Measurements from ENCODE around the gene CASP5. TPM values are rescaled to one million over a fixed set of nuclear protein-coding genes. Genes with fewer than 3 reads are reported as not detected.

CASP5 gene
- polyA plus RNA-seq, 1 donor from 2014 or later = not detected

GRCh38 chr11:105033781-105034180 lies 10.8 kb upstream of the CASP5 start:
- no peak overlapping the region for H3K9ac ChIP-seq (ENCODE audit: low read length)
- no peak overlapping the region for H2AFZ ChIP-seq (ENCODE audit: low read depth, low read length)
- no peaks in the 10 kb centered on the region for H4K20me1 ChIP-seq (ENCODE audit: insufficient read depth)
- H3K4me2 ChIP-seq (ENCODE audit: low read length) = no peak overlapping the region
- TF ChIP-seq POLR2AphosphoS5 (IDR thresholded peaks at IDR 0.05) (no peak), TAF1 (IDR thresholded peaks at IDR 0.05; ENCODE audit: low read depth) (no peak), RAD21 (conservative IDR thresholded peaks at IDR 0.05) (no peak), CTCF (IDR thresholded peaks at IDR 0.05; ENCODE audit: poor library complexity, severe bottlenecking) (no peak), SMC3 (conservative IDR thresholded peaks at IDR 0.05; ENCODE audit: poor library complexity) (no peak), EP300 (conservative IDR thresholded peaks at IDR 0.05; ENCODE audit: poor library complexity, severe bottlenecking) (no peak), MXI1 (conservative IDR thresholded peaks at IDR 0.05; ENCODE audit: poor library complexity, severe bottlenecking) (no peak), EZH2 (IDR thresholded peaks at IDR 0.05; ENCODE audit: borderline replicate concordance, insufficient read depth, low read length, poor library complexity, severe bottlenecking) (no peak)
- TF ChIP-seq, protein P1, sequence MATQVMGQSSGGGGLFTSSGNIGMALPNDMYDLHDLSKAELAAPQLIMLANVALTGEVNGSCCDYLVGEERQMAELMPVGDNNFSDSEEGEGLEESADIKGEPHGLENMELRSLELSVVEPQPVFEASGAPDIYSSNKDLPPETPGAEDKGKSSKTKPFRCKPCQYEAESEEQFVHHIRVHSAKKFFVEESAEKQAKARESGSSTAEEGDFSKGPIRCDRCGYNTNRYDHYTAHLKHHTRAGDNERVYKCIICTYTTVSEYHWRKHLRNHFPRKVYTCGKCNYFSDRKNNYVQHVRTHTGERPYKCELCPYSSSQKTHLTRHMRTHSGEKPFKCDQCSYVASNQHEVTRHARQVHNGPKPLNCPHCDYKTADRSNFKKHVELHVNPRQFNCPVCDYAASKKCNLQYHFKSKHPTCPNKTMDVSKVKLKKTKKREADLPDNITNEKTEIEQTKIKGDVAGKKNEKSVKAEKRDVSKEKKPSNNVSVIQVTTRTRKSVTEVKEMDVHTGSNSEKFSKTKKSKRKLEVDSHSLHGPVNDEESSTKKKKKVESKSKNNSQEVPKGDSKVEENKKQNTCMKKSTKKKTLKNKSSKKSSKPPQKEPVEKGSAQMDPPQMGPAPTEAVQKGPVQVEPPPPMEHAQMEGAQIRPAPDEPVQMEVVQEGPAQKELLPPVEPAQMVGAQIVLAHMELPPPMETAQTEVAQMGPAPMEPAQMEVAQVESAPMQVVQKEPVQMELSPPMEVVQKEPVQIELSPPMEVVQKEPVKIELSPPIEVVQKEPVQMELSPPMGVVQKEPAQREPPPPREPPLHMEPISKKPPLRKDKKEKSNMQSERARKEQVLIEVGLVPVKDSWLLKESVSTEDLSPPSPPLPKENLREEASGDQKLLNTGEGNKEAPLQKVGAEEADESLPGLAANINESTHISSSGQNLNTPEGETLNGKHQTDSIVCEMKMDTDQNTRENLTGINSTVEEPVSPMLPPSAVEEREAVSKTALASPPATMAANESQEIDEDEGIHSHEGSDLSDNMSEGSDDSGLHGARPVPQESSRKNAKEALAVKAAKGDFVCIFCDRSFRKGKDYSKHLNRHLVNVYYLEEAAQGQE (IDR thresholded peaks at IDR 0.05; ENCODE audit: borderline replicate concordance) = no peak
- H3K27me3 ChIP-seq (ENCODE audit: insufficient read depth, low read depth, low read length) = no peaks in the 10 kb centered on the region
- H3K9me2 ChIP-seq (ENCODE audit: insufficient read depth, low read length) = no peaks in the 10 kb centered on the region
- H3K79me2 ChIP-seq (replicated peaks; ENCODE audit: insufficient read depth, low read length) = no peaks in the 10 kb centered on the region
- no peak overlapping the region for H3K4me3 ChIP-seq (ENCODE audit: low read length)
- H3K9me3 ChIP-seq (ENCODE audit: low read length) = no peaks in the 10 kb centered on the region
- no peaks in the 10 kb centered on the region for H3F3A ChIP-seq (ENCODE audit: insufficient read depth, low read length, poor library complexity, severe bottlenecking)
- H3K36me3 ChIP-seq (ENCODE audit: insufficient read depth, low read length) = no peaks in the 10 kb centered on the region
- no peak overlapping the region for H3K27ac ChIP-seq (ENCODE audit: low read length)

GRCh38 chr11:105033343-105033742 lies 10.4 kb upstream of the CASP5 start:
- H3F3A ChIP-seq (ENCODE audit: insufficient read depth, low read length, poor library complexity, severe bottlenecking) = no peaks in the 10 kb centered on the region
- H3K36me3 ChIP-seq (ENCODE audit: insufficient read depth, low read length) = no peaks in the 10 kb centered on the region
- no peak overlapping the region for H3K4me3 ChIP-seq (ENCODE audit: low read length)
- H3K4me2 ChIP-seq (ENCODE audit: low read length) = no peak overlapping the region
- H3K9ac ChIP-seq (ENCODE audit: low read length) = no peak overlapping the region
- TF ChIP-seq EP300 (conservative IDR thresholded peaks at IDR 0.05; ENCODE audit: poor library complexity, severe bottlenecking) (no peak), MXI1 (conservative IDR thresholded peaks at IDR 0.05; ENCODE audit: poor library complexity, severe bottlenecking) (no peak), POLR2AphosphoS5 (IDR thresholded peaks at IDR 0.05) (no peak), SMC3 (conservative IDR thresholded peaks at IDR 0.05; ENCODE audit: poor library complexity) (no peak), RAD21 (conservative IDR thresholded peaks at IDR 0.05) (no peak), CTCF (IDR thresholded peaks at IDR 0.05; ENCODE audit: poor library complexity, severe bottlenecking) (no peak), EZH2 (IDR thresholded peaks at IDR 0.05; ENCODE audit: borderline replicate concordance, insufficient read depth, low read length, poor library complexity, severe bottlenecking) (no peak)
- TF ChIP-seq, protein P1 (IDR thresholded peaks at IDR 0.05; ENCODE audit: borderline replicate concordance) = no peak
- H3K27me3 ChIP-seq (ENCODE audit: insufficient read depth, low read depth, low read length) = no peaks in the 10 kb centered on the region
- no peak overlapping the region for H2AFZ ChIP-seq (ENCODE audit: low read depth, low read length)
- no peaks in the 10 kb centered on the region for H3K9me2 ChIP-seq (ENCODE audit: insufficient read depth, low read length)
- no peaks in the 10 kb centered on the region for H4K20me1 ChIP-seq (ENCODE audit: insufficient read depth)
- H3K9me3 ChIP-seq (ENCODE audit: low read length) = no peaks in the 10 kb centered on the region
- H3K79me2 ChIP-seq (replicated peaks; ENCODE audit: insufficient read depth, low read length) = no peaks in the 10 kb centered on the region
- no peak overlapping the region for H3K27ac ChIP-seq (ENCODE audit: low read length)
